Measurements from ENCODE around the gene GIT2. TPM values are rescaled to one million over a fixed set of nuclear protein-coding genes. Genes with fewer than 3 reads are reported as not detected.

Gene GIT2
- total and polyA plus RNA-seq, 2 of the 13 experiments (the other 11 are each of a cell fraction or from before 2014, with no cell fraction given): 18.4 to 19.8 TPM

- 0 out of 2 replicates have a peak, but pooled peaks have one; percentile 25 for TF ChIP-seq ZNF121 (CRISPR knock-in tag; IDR thresholded peaks at IDR 0.05)
- TF ChIP-seq SYNCRIP (IDR thresholded peaks at IDR 0.05; ENCODE audit: insufficient read depth, low read depth, low read length): no peak
- TF ChIP-seq, protein P1, sequence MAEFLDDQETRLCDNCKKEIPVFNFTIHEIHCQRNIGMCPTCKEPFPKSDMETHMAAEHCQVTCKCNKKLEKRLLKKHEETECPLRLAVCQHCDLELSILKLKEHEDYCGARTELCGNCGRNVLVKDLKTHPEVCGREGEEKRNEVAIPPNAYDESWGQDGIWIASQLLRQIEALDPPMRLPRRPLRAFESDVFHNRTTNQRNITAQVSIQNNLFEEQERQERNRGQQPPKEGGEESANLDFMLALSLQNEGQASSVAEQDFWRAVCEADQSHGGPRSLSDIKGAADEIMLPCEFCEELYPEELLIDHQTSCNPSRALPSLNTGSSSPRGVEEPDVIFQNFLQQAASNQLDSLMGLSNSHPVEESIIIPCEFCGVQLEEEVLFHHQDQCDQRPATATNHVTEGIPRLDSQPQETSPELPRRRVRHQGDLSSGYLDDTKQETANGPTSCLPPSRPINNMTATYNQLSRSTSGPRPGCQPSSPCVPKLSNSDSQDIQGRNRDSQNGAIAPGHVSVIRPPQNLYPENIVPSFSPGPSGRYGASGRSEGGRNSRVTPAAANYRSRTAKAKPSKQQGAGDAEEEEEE (CRISPR knock-in tag; IDR thresholded peaks at IDR 0.05; ENCODE audit: borderline replicate concordance): no peak; the same call in 1 of the 2 replicates
- TF ChIP-seq ZNF513 (CRISPR knock-in tag; conservative IDR thresholded peaks at IDR 0.05): no peak
- no peak for TF ChIP-seq XBP1 (CRISPR knock-in tag; IDR thresholded peaks at IDR 0.05)
- peak; percentile 83 for TF ChIP-seq POLR2G (IDR thresholded peaks at IDR 0.05; ENCODE audit: low read depth, low read length)
- 0 out of 2 replicates have a peak, but pooled peaks have one; percentile 59 for TF ChIP-seq REL (CRISPR knock-in tag; conservative IDR thresholded peaks at IDR 0.05)
- TF ChIP-seq SIX1 (CRISPR knock-in tag; IDR thresholded peaks at IDR 0.05; ENCODE audit: borderline replicate concordance): no peak
- peak; percentile 73 for TF ChIP-seq POLR2AphosphoS5 (IDR thresholded peaks at IDR 0.05; ENCODE audit: low read depth, low read length)
- TF ChIP-seq SP140L (CRISPR knock-in tag; IDR thresholded peaks at IDR 0.05; ENCODE audit: borderline replicate concordance): no peak
- 0 out of 2 replicates have a peak, but pooled peaks have one; percentile 7 for TF ChIP-seq NCOA5 (CRISPR knock-in tag; IDR thresholded peaks at IDR 0.05)
- TF ChIP-seq SRF (IDR thresholded peaks at IDR 0.05; ENCODE audit: low read depth, low read length): no peak
- no peak for TF ChIP-seq HNRNPL (IDR thresholded peaks at IDR 0.05; ENCODE audit: low read depth, low read length)
- TF ChIP-seq SP1 (IDR thresholded peaks at IDR 0.05): no peak
- TF ChIP-seq SP1 (CRISPR knock-in tag; IDR thresholded peaks at IDR 0.05): no peak
- TF ChIP-seq ARID2 (CRISPR knock-in tag; IDR thresholded peaks at IDR 0.05; ENCODE audit: borderline replicate concordance): no peak
- peak; percentile 96 for TF ChIP-seq ZMYM4 (CRISPR knock-in tag; IDR thresholded peaks at IDR 0.05)
- no peak; the same call in 1 of the 2 replicates for TF ChIP-seq FOSL2 (CRISPR knock-in tag; IDR thresholded peaks at IDR 0.05)
- no peak for TF ChIP-seq NFKBIZ (CRISPR knock-in tag; IDR thresholded peaks at IDR 0.05)
- TF ChIP-seq, protein P2, sequence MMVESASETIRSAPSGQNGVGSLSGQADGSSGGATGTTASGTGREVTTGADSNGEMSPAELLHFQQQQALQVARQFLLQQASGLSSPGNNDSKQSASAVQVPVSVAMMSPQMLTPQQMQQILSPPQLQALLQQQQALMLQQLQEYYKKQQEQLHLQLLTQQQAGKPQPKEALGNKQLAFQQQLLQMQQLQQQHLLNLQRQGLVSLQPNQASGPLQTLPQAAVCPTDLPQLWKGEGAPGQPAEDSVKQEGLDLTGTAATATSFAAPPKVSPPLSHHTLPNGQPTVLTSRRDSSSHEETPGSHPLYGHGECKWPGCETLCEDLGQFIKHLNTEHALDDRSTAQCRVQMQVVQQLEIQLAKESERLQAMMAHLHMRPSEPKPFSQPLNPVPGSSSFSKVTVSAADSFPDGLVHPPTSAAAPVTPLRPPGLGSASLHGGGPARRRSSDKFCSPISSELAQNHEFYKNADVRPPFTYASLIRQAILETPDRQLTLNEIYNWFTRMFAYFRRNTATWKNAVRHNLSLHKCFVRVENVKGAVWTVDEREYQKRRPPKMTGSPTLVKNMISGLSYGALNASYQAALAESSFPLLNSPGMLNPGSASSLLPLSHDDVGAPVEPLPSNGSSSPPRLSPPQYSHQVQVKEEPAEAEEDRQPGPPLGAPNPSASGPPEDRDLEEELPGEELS (CRISPR knock-in tag; IDR thresholded peaks at IDR 0.05): peak; percentile 37; the same call in 1 of the 2 replicates
- TF ChIP-seq NONO (IDR thresholded peaks at IDR 0.05): no peak
- peak; percentile 84; the same call in 1 of the 2 replicates for TF ChIP-seq NONO (CRISPR knock-in tag; conservative IDR thresholded peaks at IDR 0.05)
- TF ChIP-seq ZNF772 (CRISPR knock-in tag; IDR thresholded peaks at IDR 0.05): peak; percentile 51; the same call in 1 of the 2 replicates
- TF ChIP-seq, protein P3, sequence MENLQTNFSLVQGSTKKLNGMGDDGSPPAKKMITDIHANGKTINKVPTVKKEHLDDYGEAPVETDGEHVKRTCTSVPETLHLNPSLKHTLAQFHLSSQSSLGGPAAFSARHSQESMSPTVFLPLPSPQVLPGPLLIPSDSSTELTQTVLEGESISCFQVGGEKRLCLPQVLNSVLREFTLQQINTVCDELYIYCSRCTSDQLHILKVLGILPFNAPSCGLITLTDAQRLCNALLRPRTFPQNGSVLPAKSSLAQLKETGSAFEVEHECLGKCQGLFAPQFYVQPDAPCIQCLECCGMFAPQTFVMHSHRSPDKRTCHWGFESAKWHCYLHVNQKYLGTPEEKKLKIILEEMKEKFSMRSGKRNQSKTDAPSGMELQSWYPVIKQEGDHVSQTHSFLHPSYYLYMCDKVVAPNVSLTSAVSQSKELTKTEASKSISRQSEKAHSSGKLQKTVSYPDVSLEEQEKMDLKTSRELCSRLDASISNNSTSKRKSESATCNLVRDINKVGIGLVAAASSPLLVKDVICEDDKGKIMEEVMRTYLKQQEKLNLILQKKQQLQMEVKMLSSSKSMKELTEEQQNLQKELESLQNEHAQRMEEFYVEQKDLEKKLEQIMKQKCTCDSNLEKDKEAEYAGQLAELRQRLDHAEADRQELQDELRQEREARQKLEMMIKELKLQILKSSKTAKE (CRISPR knock-in tag; IDR thresholded peaks at IDR 0.05; ENCODE audit: borderline replicate concordance): peak; percentile 50; the same call in 1 of the 2 replicates
Measured at GRCh38 chr12:109995686-109996482, at the start of gene GIT2 (continued).

All from HepG2 (cell line).